Astrocyte (in vitro differentiated cells and primary cell): ENCODE measurements around the gene OR10Z1.

Experiments
- EZH2 ChIP-seq: IDR thresholded peaks from 2 replicates; pipeline ENCODE4 v1.6.1; 2012; ENCODE audit warnings: mild to moderate bottlenecking, low read length, inconsistent platforms; ENCODE audit not compliant: insufficient read depth
- TF ChIP-seq, protein P1 (sequence below): IDR thresholded peaks from 2 replicates; pipeline ENCODE4 v1.5.1; 2011; ENCODE audit warnings: low read depth, mild to moderate bottlenecking, inconsistent platforms, low read length, moderate library complexity; ENCODE audit not compliant: insufficient read depth

DNA sequence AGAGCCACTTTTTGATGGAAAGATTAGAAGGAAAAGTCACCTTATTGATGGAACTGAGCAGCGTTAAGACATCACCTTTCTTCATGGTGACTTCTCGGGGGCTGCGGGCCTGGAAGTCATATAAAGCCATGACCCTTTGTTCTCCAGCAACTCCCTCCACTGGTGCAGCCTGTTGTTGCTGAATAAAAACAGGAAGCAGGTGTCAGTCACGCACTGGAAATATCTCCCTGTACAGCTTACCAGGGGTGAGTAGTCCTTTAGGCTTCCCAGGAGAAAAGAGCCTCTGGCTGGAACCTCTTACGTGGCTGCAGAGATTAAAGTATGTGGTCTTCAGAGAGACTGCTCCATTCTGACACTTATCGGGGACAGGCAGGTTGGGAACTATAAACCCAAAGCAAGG lies 49.5 kb downstream of the OR10Z1 start:
- TF ChIP-seq, protein P1, sequence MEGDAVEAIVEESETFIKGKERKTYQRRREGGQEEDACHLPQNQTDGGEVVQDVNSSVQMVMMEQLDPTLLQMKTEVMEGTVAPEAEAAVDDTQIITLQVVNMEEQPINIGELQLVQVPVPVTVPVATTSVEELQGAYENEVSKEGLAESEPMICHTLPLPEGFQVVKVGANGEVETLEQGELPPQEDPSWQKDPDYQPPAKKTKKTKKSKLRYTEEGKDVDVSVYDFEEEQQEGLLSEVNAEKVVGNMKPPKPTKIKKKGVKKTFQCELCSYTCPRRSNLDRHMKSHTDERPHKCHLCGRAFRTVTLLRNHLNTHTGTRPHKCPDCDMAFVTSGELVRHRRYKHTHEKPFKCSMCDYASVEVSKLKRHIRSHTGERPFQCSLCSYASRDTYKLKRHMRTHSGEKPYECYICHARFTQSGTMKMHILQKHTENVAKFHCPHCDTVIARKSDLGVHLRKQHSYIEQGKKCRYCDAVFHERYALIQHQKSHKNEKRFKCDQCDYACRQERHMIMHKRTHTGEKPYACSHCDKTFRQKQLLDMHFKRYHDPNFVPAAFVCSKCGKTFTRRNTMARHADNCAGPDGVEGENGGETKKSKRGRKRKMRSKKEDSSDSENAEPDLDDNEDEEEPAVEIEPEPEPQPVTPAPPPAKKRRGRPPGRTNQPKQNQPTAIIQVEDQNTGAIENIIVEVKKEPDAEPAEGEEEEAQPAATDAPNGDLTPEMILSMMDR: no peak
- TF ChIP-seq EZH2: no peak
